ENCODE results near the gene RTN4R. TPM values are rescaled to one million over a fixed set of nuclear protein-coding genes. Genes with fewer than 3 reads are reported as not detected.

RTN4R gene
- total and polyA plus RNA-seq, 9 of the 15 experiments (the other 6 are each of a cell fraction or from before 2014, with no cell fraction given) = 0.04 to 2.8 (median 1.4) TPM; not detected in 3

DNA sequence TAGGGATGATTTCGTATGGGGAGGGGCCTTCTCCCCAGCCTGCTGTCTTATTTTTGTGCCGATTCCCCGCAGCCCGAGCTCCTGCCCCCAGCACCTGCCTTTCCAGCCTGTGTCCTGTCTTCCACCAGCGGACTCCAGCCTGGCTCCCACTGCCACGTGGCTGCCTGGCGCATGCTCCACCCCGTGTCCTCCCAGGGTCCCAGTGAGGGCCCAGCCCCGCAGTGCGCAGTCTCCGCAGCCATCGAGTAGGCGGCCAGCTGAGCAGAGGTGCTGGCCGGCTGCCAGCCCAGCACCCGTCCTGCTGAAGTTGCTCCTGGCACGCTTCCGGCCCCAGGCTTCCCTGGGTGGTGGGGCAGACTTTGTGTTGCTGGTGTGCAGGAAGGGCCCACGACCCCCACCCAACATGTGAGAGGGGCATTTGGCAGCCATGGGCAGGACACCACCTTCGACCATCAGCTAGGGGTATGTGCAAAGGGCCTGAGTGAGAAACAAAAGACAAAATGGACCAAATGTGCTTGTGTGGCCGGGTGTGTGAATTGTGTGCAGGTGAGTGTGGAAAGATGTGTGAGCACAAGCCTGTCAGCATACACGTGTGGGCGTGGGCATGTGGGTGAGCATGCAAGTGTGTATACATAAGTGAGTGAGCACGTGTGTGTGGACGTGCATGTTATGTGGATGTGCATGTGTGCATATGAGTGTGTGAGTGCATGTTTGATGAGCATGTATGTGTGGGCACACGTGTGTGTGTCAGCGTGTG lies 55.9 kb downstream of the RTN4R start (continued):
- peak; percentile 52 for TF ChIP-seq POLR2B (IDR thresholded peaks at IDR 0.05; ENCODE audit: low read depth, partially characterized antibody)
- TF ChIP-seq DACH1 (IDR thresholded peaks at IDR 0.05; ENCODE audit: partially characterized antibody) = peak; percentile 91
- TF ChIP-seq, protein P1, sequence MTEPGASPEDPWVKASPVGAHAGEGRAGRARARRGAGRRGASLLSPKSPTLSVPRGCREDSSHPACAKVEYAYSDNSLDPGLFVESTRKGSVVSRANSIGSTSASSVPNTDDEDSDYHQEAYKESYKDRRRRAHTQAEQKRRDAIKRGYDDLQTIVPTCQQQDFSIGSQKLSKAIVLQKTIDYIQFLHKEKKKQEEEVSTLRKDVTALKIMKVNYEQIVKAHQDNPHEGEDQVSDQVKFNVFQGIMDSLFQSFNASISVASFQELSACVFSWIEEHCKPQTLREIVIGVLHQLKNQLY (CRISPR knock-in tag; conservative IDR thresholded peaks at IDR 0.05) = 0 out of 4 replicates have a peak, but pooled peaks of 1 of the 2 experiments have one; percentile 64
- TF ChIP-seq CBX8 (IDR thresholded peaks at IDR 0.05; ENCODE audit: borderline replicate concordance, extremely low read depth, low read depth, low read length, poor library complexity, severe bottlenecking) = no peak
- TF ChIP-seq SOX6 (IDR thresholded peaks at IDR 0.05) = no peak
- no peak for TF ChIP-seq SAP30 (IDR thresholded peaks at IDR 0.05; ENCODE audit: borderline replicate concordance, insufficient read depth, low read depth, low read length, poor library complexity, severe bottlenecking)
- TF ChIP-seq BHLHE40 (IDR thresholded peaks at IDR 0.05; ENCODE audit: low read length) = peak; percentile 25; the same call in 1 of the 2 replicates
- no peak for TF ChIP-seq HNRNPK (IDR thresholded peaks at IDR 0.05; ENCODE audit: low read depth, low read length, poor library complexity, severe bottlenecking)
- no peak for TF ChIP-seq ADNP (tag; IDR thresholded peaks at IDR 0.05)
- no peak for TF ChIP-seq KAT8 (IDR thresholded peaks at IDR 0.05; ENCODE audit: low read depth)
- TF ChIP-seq ZNF197 (CRISPR knock-in tag; IDR thresholded peaks at IDR 0.05; ENCODE audit: low read depth) = no peak
- TF ChIP-seq, protein P2, sequence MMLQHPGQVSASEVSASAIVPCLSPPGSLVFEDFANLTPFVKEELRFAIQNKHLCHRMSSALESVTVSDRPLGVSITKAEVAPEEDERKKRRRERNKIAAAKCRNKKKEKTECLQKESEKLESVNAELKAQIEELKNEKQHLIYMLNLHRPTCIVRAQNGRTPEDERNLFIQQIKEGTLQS (IDR thresholded peaks at IDR 0.05) = no peak
- TF ChIP-seq, protein P2 (CRISPR knock-in tag; conservative IDR thresholded peaks at IDR 0.05) = 0 out of 2 replicates have a peak, but pooled peaks have one; percentile 27
- no peak for TF ChIP-seq FOXP1 (CRISPR knock-in tag; IDR thresholded peaks at IDR 0.05)
- no peak for TF ChIP-seq MNT (conservative IDR thresholded peaks at IDR 0.05)
- no peak for TF ChIP-seq HNRNPL (IDR thresholded peaks at IDR 0.05; ENCODE audit: low read depth, low read length)
- TF ChIP-seq NRF1 (conservative IDR thresholded peaks at IDR 0.05 in 1 of 2, IDR thresholded peaks at IDR 0.05 in 1 of 2) = peak; percentile 95 to 96
- TF ChIP-seq OTX1 (CRISPR knock-in tag; IDR thresholded peaks at IDR 0.05) = no peak; the same call in 1 of the 2 replicates
- TF ChIP-seq ZNF277 (CRISPR knock-in tag; IDR thresholded peaks at IDR 0.05; ENCODE audit: borderline replicate concordance) = no peak
- no peak for TF ChIP-seq CTCF (IDR thresholded peaks at IDR 0.05 in 2 of 3, conservative IDR thresholded peaks at IDR 0.05 in 1 of 3; ENCODE audit: insufficient read depth in 2 of 3, low read depth in 1 of 3, low read length in 3 of 3)

Data from K562 (cell line).